H9 (cell line): ENCODE data around the gene ATP2A1. TPM values are rescaled to one million over a fixed set of nuclear protein-coding genes. Genes with fewer than 3 reads are reported as not detected.

ENCODE experiments used
- DNase-seq: peaks from one replicate; pipeline ENCODE4 v3.0.0-alpha.2; 2017
- H2AFZ ChIP-seq: one replicate; pipeline ENCODE4 v1.6.1; 2013; ENCODE audit warnings: mild to moderate bottlenecking, low read length, control low read depth, moderate library complexity
- H2AK5ac ChIP-seq: 2 replicates; pipeline ENCODE4 v1.6.1; 2013; ENCODE audit warnings: low read length, control low read depth, mixed read lengths; ENCODE audit not compliant: insufficient read length
- H2BK120ac ChIP-seq: one replicate; pipeline ENCODE4 v1.6.1; 2013; ENCODE audit warnings: low read depth, mild to moderate bottlenecking, low read length, control low read depth, inconsistent platforms; ENCODE audit not compliant: poor library complexity, severe bottlenecking
- H2BK12ac ChIP-seq: 2 replicates; pipeline ENCODE4 v1.6.1; 2013; ENCODE audit warnings: low read length, control low read depth, mixed read lengths, low read depth; ENCODE audit not compliant: insufficient read length
- H2BK15ac ChIP-seq: 2 replicates; pipeline ENCODE4 v1.6.1; 2013; ENCODE audit warnings: low read depth, low read length, control low read depth
- H2BK20ac ChIP-seq: one replicate; pipeline ENCODE4 v1.6.1; 2013; ENCODE audit warnings: low read depth, mild to moderate bottlenecking, low read length, control low read depth, inconsistent platforms; ENCODE audit not compliant: poor library complexity, severe bottlenecking
- H2BK5ac ChIP-seq: 2 replicates; pipeline ENCODE4 v1.6.1; 2013; ENCODE audit warnings: low read length, control low read depth, mixed read lengths; ENCODE audit not compliant: insufficient read length
- H3K14ac ChIP-seq: 2 replicates; pipeline ENCODE4 v1.6.1; 2013; ENCODE audit warnings: low read length, control low read depth; ENCODE audit not compliant: insufficient read depth
- H3K18ac ChIP-seq: 2 replicates; pipeline ENCODE4 v1.6.1; 2013; ENCODE audit warnings: low read depth, mild to moderate bottlenecking, mixed read lengths, low read length, control low read depth; ENCODE audit not compliant: insufficient read length
- H3K23ac ChIP-seq: 2 replicates; pipeline ENCODE4 v1.6.1; 2013; ENCODE audit warnings: low read length, control low read depth, mixed read lengths, low read depth; ENCODE audit not compliant: insufficient read length
- H3K23me2 ChIP-seq: 2 replicates; pipeline ENCODE4 v1.6.1; 2013; ENCODE audit warnings: low read depth, mild to moderate bottlenecking, mixed read lengths, low read length, control low read depth; ENCODE audit not compliant: insufficient read length, poor library complexity, severe bottlenecking
- H3K27ac ChIP-seq: 2 replicates; pipeline ENCODE4 v1.5.1; 2013; ENCODE audit warnings: low read length, control low read depth, mixed read lengths, low read depth; ENCODE audit not compliant: insufficient read length
- H3K27me3 ChIP-seq: 2 replicates; pipeline ENCODE4 v1.6.1; 2013; ENCODE audit warnings: low read length, control low read depth, inconsistent platforms; ENCODE audit not compliant: insufficient read depth
- H3K4ac ChIP-seq: 2 replicates; pipeline ENCODE4 v1.6.1; 2013; ENCODE audit warnings: low read depth, mild to moderate bottlenecking, control low read depth, inconsistent platforms, low read length, moderate library complexity
- H3K4me1 ChIP-seq: 2 replicates; pipeline ENCODE4 v1.6.1; 2013; ENCODE audit warnings: low read length, control low read depth, inconsistent platforms; ENCODE audit not compliant: insufficient read depth
- H3K4me2 ChIP-seq: 2 replicates; pipeline ENCODE4 v1.6.1; 2013; ENCODE audit warnings: low read length, control low read depth, mixed read lengths; ENCODE audit not compliant: insufficient read length, insufficient read depth
- H3K56ac ChIP-seq: 2 replicates; pipeline ENCODE4 v1.6.1; 2013; ENCODE audit warnings: low read depth, mild to moderate bottlenecking, mixed read lengths, low read length, control low read depth; ENCODE audit not compliant: insufficient read length
- H3K79me1 ChIP-seq: 2 replicates; pipeline ENCODE4 v1.6.1; 2013; ENCODE audit warnings: low read depth, mild to moderate bottlenecking, moderate library complexity, low read length, control low read depth, inconsistent platforms; ENCODE audit not compliant: insufficient read depth, poor library complexity, severe bottlenecking
- H3K79me2 ChIP-seq: 2 replicates; pipeline ENCODE4 v1.6.1; 2013; ENCODE audit warnings: low read length, control low read depth, inconsistent platforms; ENCODE audit not compliant: insufficient read depth
- H3K9ac ChIP-seq: 2 replicates; pipeline ENCODE4 v1.6.1; 2013; ENCODE audit warnings: low read length, control low read depth, mixed read lengths; ENCODE audit not compliant: insufficient read length; ENCODE audit errors: extremely low read depth
- H3K9me3 ChIP-seq: one replicate; pipeline ENCODE4 v1.6.1; 2013; ENCODE audit warnings: low read depth, low read length, inconsistent platforms; ENCODE audit not compliant: control insufficient read depth
- H3T11ph ChIP-seq: one replicate; pipeline ENCODE4 v1.6.1; 2013; ENCODE audit warnings: mild to moderate bottlenecking, low read length, control low read depth, inconsistent platforms
- H4K20me1 ChIP-seq: one replicate; pipeline ENCODE4 v1.6.1; 2013; ENCODE audit not compliant: control insufficient read depth, insufficient read length, insufficient read depth
- H4K5ac ChIP-seq: 2 replicates; pipeline ENCODE4 v1.6.1; 2013; ENCODE audit warnings: low read depth, mild to moderate bottlenecking, mixed read lengths, low read length, control low read depth; ENCODE audit not compliant: insufficient read length
- H4K8ac ChIP-seq: replicated peaks from 2 replicates; pipeline ENCODE4 v1.6.1; 2013; ENCODE audit warnings: low read length, control low read depth, mixed read lengths, low read depth; ENCODE audit not compliant: insufficient read length
- H4K91ac ChIP-seq: 2 replicates; pipeline ENCODE4 v1.6.1; 2013; ENCODE audit warnings: low read depth, mild to moderate bottlenecking, moderate library complexity, mixed read lengths, low read length, control low read depth; ENCODE audit not compliant: insufficient read length
- H3K27ac Mint-ChIP-seq, 3 experiments: 2 replicates in 2 of 3; 3 replicates in 1 of 3; pipeline ENCODE4 v1.8.0; 2020 to 2021; ENCODE audit warnings: mixed read lengths in 3 of 3, mild to moderate bottlenecking in 1 of 3, moderate library complexity in 1 of 3
- H3K27me3 Mint-ChIP-seq: 2 replicates; pipeline ENCODE4 v1.8.0; 2021; ENCODE audit warnings: low read depth, mild to moderate bottlenecking, moderate library complexity, mixed read lengths
- H3K36me3 Mint-ChIP-seq, 3 experiments: 2 replicates in 2 of 3; 3 replicates in 1 of 3; pipeline ENCODE4 v1.8.0; 2020 to 2021; ENCODE audit warnings: low read depth in 3 of 3, mixed read lengths in 3 of 3; ENCODE audit not compliant: insufficient read depth in 1 of 3
- H3K4me1 Mint-ChIP-seq, 2 experiments: 2 replicates each; pipeline ENCODE4 v1.8.0; 2020; ENCODE audit warnings: mixed read lengths in 2 of 2
- H3K4me3 Mint-ChIP-seq, 2 experiments: 2 replicates in 1 of 2; 3 replicates in 1 of 2; pipeline ENCODE4 v1.8.0; 2020 to 2021; ENCODE audit warnings: mild to moderate bottlenecking in 2 of 2, mixed read lengths in 2 of 2, moderate library complexity in 1 of 2
- H3K9me3 Mint-ChIP-seq, 2 experiments: 2 replicates in 1 of 2; 3 replicates in 1 of 2; pipeline ENCODE4 v1.8.0; 2020; ENCODE audit warnings: mild to moderate bottlenecking in 2 of 2, mixed read lengths in 2 of 2, moderate library complexity in 1 of 2
- WGBS: extraction: QIAGEN DNeasy Blood & Tissue Kit; methylation state at CpG from one replicate; pipeline ENCODE4 v1.1.7; 2013; ENCODE audit warnings: missing lambda C conversion rate, low lambda C conversion rate, mixed read lengths; ENCODE audit not compliant: insufficient read length; ENCODE audit errors: extremely low coverage; 5-methylcytosine and 5-hydroxymethylcytosine counted together
- total RNA-seq: library from RNA; stranded (reverse); gene quantifications from 2 replicates; pipeline ENCODE4 v1.2.1, GENCODE V29; 2021
- TF ChIP-seq, protein P1 (sequence below): fragments of 200-600 bp; sonication (generic); conservative IDR thresholded peaks from 3 replicates; pipeline ENCODE4 v1.8.0; 2021; ENCODE audit warnings: antibody characterized with exemption, mild to moderate bottlenecking

ATP2A1 gene
- total RNA-seq, 1 experiment from 2014 or later: 4.6 TPM

DNA sequence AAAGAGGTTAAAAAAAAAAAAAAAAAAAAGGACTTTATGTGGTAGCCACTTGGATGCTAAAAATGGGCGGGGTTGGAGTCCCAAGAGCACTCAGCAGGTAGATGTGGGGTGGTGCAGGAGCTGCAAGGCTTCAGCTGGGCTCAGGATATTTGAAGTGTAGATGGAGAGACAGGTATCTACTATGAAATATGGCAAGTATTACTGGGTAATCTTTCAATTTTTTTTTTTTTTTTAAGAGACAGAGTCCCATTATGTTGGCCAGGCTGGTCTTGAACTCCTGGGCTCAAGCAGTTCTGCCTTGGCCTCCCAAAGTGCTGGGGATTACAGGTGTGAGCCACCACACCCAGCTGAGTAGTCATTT is 39.8 kb upstream of the ATP2A1 start:
- Histone ChIP-seq H3K79me2 (no peaks in the 10 kb centered on the region), H2AFZ (no peak overlapping the region), H3K23me2 (no peaks in the 10 kb centered on the region), H3K9me3 (no peaks in the 10 kb centered on the region), H3K27me3 (no peaks in the 10 kb centered on the region), H3K14ac (no peak overlapping the region), H3K27ac (no peak overlapping the region), H3K23ac (no peak overlapping the region), H3T11ph (no peak overlapping the region), H3K18ac (no peak overlapping the region), H4K5ac (no peak overlapping the region), H3K4ac (no peak overlapping the region), H3K56ac (no peak overlapping the region), H3K4me1 (no peaks in the 10 kb centered on the region), H2BK15ac (no peak overlapping the region), H2BK5ac (no peak overlapping the region), H4K91ac (no peak overlapping the region), H4K8ac (no peak overlapping the region), H3K9ac (no peak overlapping the region), H3K79me1 (no peaks in the 10 kb centered on the region), H2AK5ac (no peak overlapping the region), H3K4me2 (no peak overlapping the region), H2BK120ac (no peak overlapping the region), H2BK12ac (no peak overlapping the region), H2BK20ac (no peak overlapping the region), H4K20me1 (no peaks in the 10 kb centered on the region)
- Mint-ChIP-seq H3K4me1 (no peaks in the 10 kb centered on the region), H3K27ac (peak overlapping the region in 1 of 3 experiments; percentile 68; a peak in 1 of 7 replicates), H3K36me3 (peaks cover 36 to 81% (median 68%) of the 10 kb centered on the region in 3 experiments), H3K27me3 (no peaks in the 10 kb centered on the region; the same call in 1 of the 2 replicates), H3K9me3 (no peaks in the 10 kb centered on the region), H3K4me3 (no peak overlapping the region; a peak in 1 of 5 replicates)
- no CpG with 5 or more reads among the region's 1 CpG for WGBS
- DNase-seq: no peak
- TF ChIP-seq, protein P1, sequence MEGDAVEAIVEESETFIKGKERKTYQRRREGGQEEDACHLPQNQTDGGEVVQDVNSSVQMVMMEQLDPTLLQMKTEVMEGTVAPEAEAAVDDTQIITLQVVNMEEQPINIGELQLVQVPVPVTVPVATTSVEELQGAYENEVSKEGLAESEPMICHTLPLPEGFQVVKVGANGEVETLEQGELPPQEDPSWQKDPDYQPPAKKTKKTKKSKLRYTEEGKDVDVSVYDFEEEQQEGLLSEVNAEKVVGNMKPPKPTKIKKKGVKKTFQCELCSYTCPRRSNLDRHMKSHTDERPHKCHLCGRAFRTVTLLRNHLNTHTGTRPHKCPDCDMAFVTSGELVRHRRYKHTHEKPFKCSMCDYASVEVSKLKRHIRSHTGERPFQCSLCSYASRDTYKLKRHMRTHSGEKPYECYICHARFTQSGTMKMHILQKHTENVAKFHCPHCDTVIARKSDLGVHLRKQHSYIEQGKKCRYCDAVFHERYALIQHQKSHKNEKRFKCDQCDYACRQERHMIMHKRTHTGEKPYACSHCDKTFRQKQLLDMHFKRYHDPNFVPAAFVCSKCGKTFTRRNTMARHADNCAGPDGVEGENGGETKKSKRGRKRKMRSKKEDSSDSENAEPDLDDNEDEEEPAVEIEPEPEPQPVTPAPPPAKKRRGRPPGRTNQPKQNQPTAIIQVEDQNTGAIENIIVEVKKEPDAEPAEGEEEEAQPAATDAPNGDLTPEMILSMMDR: no peak
